H9 (cell line): ENCODE results near the gene MC1R. TPM values are rescaled to one million over a fixed set of nuclear protein-coding genes. Genes with fewer than 3 reads are reported as not detected.
A peak's percentile ranks its signal among the peaks of the same experiment; 100 is the strongest.

Experiments
- DNase-seq: peaks from one replicate; pipeline ENCODE4 v3.0.0-alpha.2; 2017
- H2AFZ ChIP-seq: one replicate; pipeline ENCODE4 v1.6.1; 2013; ENCODE audit warnings: mild to moderate bottlenecking, low read length, control low read depth, moderate library complexity
- H2AK5ac ChIP-seq: 2 replicates; pipeline ENCODE4 v1.6.1; 2013; ENCODE audit warnings: low read length, control low read depth, mixed read lengths; ENCODE audit not compliant: insufficient read length
- H2BK120ac ChIP-seq: one replicate; pipeline ENCODE4 v1.6.1; 2013; ENCODE audit warnings: low read depth, mild to moderate bottlenecking, low read length, control low read depth, inconsistent platforms; ENCODE audit not compliant: poor library complexity, severe bottlenecking
- H2BK12ac ChIP-seq: 2 replicates; pipeline ENCODE4 v1.6.1; 2013; ENCODE audit warnings: low read length, control low read depth, mixed read lengths, low read depth; ENCODE audit not compliant: insufficient read length
- H2BK15ac ChIP-seq: 2 replicates; pipeline ENCODE4 v1.6.1; 2013; ENCODE audit warnings: low read depth, low read length, control low read depth
- H2BK20ac ChIP-seq: one replicate; pipeline ENCODE4 v1.6.1; 2013; ENCODE audit warnings: low read depth, mild to moderate bottlenecking, low read length, control low read depth, inconsistent platforms; ENCODE audit not compliant: poor library complexity, severe bottlenecking
- H2BK5ac ChIP-seq: 2 replicates; pipeline ENCODE4 v1.6.1; 2013; ENCODE audit warnings: low read length, control low read depth, mixed read lengths; ENCODE audit not compliant: insufficient read length
- H3K14ac ChIP-seq: 2 replicates; pipeline ENCODE4 v1.6.1; 2013; ENCODE audit warnings: low read length, control low read depth; ENCODE audit not compliant: insufficient read depth
- H3K18ac ChIP-seq: 2 replicates; pipeline ENCODE4 v1.6.1; 2013; ENCODE audit warnings: low read depth, mild to moderate bottlenecking, mixed read lengths, low read length, control low read depth; ENCODE audit not compliant: insufficient read length
- H3K23ac ChIP-seq: 2 replicates; pipeline ENCODE4 v1.6.1; 2013; ENCODE audit warnings: low read length, control low read depth, mixed read lengths, low read depth; ENCODE audit not compliant: insufficient read length
- H3K23me2 ChIP-seq: 2 replicates; pipeline ENCODE4 v1.6.1; 2013; ENCODE audit warnings: low read depth, mild to moderate bottlenecking, mixed read lengths, low read length, control low read depth; ENCODE audit not compliant: insufficient read length, poor library complexity, severe bottlenecking
- H3K27ac ChIP-seq: 2 replicates; pipeline ENCODE4 v1.5.1; 2013; ENCODE audit warnings: low read length, control low read depth, mixed read lengths, low read depth; ENCODE audit not compliant: insufficient read length
- H3K27me3 ChIP-seq: 2 replicates; pipeline ENCODE4 v1.6.1; 2013; ENCODE audit warnings: low read length, control low read depth, inconsistent platforms; ENCODE audit not compliant: insufficient read depth
- H3K4ac ChIP-seq: 2 replicates; pipeline ENCODE4 v1.6.1; 2013; ENCODE audit warnings: low read depth, mild to moderate bottlenecking, control low read depth, inconsistent platforms, low read length, moderate library complexity
- H3K4me1 ChIP-seq: 2 replicates; pipeline ENCODE4 v1.6.1; 2013; ENCODE audit warnings: low read length, control low read depth, inconsistent platforms; ENCODE audit not compliant: insufficient read depth
- H3K4me2 ChIP-seq: 2 replicates; pipeline ENCODE4 v1.6.1; 2013; ENCODE audit warnings: low read length, control low read depth, mixed read lengths; ENCODE audit not compliant: insufficient read length, insufficient read depth
- H3K56ac ChIP-seq: 2 replicates; pipeline ENCODE4 v1.6.1; 2013; ENCODE audit warnings: low read depth, mild to moderate bottlenecking, mixed read lengths, low read length, control low read depth; ENCODE audit not compliant: insufficient read length
- H3K79me1 ChIP-seq: 2 replicates; pipeline ENCODE4 v1.6.1; 2013; ENCODE audit warnings: low read depth, mild to moderate bottlenecking, moderate library complexity, low read length, control low read depth, inconsistent platforms; ENCODE audit not compliant: insufficient read depth, poor library complexity, severe bottlenecking
- H3K79me2 ChIP-seq: 2 replicates; pipeline ENCODE4 v1.6.1; 2013; ENCODE audit warnings: low read length, control low read depth, inconsistent platforms; ENCODE audit not compliant: insufficient read depth
- H3K9ac ChIP-seq: 2 replicates; pipeline ENCODE4 v1.6.1; 2013; ENCODE audit warnings: low read length, control low read depth, mixed read lengths; ENCODE audit not compliant: insufficient read length; ENCODE audit errors: extremely low read depth
- H3K9me3 ChIP-seq: one replicate; pipeline ENCODE4 v1.6.1; 2013; ENCODE audit warnings: low read depth, low read length, inconsistent platforms; ENCODE audit not compliant: control insufficient read depth
- H3T11ph ChIP-seq: one replicate; pipeline ENCODE4 v1.6.1; 2013; ENCODE audit warnings: mild to moderate bottlenecking, low read length, control low read depth, inconsistent platforms
- H4K20me1 ChIP-seq: one replicate; pipeline ENCODE4 v1.6.1; 2013; ENCODE audit not compliant: control insufficient read depth, insufficient read length, insufficient read depth
- H4K5ac ChIP-seq: 2 replicates; pipeline ENCODE4 v1.6.1; 2013; ENCODE audit warnings: low read depth, mild to moderate bottlenecking, mixed read lengths, low read length, control low read depth; ENCODE audit not compliant: insufficient read length
- H4K8ac ChIP-seq: replicated peaks from 2 replicates; pipeline ENCODE4 v1.6.1; 2013; ENCODE audit warnings: low read length, control low read depth, mixed read lengths, low read depth; ENCODE audit not compliant: insufficient read length
- H4K91ac ChIP-seq: 2 replicates; pipeline ENCODE4 v1.6.1; 2013; ENCODE audit warnings: low read depth, mild to moderate bottlenecking, moderate library complexity, mixed read lengths, low read length, control low read depth; ENCODE audit not compliant: insufficient read length
- H3K27ac Mint-ChIP-seq, 3 experiments: 2 replicates in 2 of 3; 3 replicates in 1 of 3; pipeline ENCODE4 v1.8.0; 2020 to 2021; ENCODE audit warnings: mixed read lengths in 3 of 3, mild to moderate bottlenecking in 1 of 3, moderate library complexity in 1 of 3
- H3K27me3 Mint-ChIP-seq: 2 replicates; pipeline ENCODE4 v1.8.0; 2021; ENCODE audit warnings: low read depth, mild to moderate bottlenecking, moderate library complexity, mixed read lengths
- H3K36me3 Mint-ChIP-seq, 3 experiments: 2 replicates in 2 of 3; 3 replicates in 1 of 3; pipeline ENCODE4 v1.8.0; 2020 to 2021; ENCODE audit warnings: low read depth in 3 of 3, mixed read lengths in 3 of 3; ENCODE audit not compliant: insufficient read depth in 1 of 3
- H3K4me1 Mint-ChIP-seq, 2 experiments: 2 replicates each; pipeline ENCODE4 v1.8.0; 2020; ENCODE audit warnings: mixed read lengths in 2 of 2
- H3K4me3 Mint-ChIP-seq, 2 experiments: 2 replicates in 1 of 2; 3 replicates in 1 of 2; pipeline ENCODE4 v1.8.0; 2020 to 2021; ENCODE audit warnings: mild to moderate bottlenecking in 2 of 2, mixed read lengths in 2 of 2, moderate library complexity in 1 of 2
- H3K9me3 Mint-ChIP-seq, 2 experiments: 2 replicates in 1 of 2; 3 replicates in 1 of 2; pipeline ENCODE4 v1.8.0; 2020; ENCODE audit warnings: mild to moderate bottlenecking in 2 of 2, mixed read lengths in 2 of 2, moderate library complexity in 1 of 2
- WGBS: extraction: QIAGEN DNeasy Blood & Tissue Kit; methylation state at CpG from one replicate; pipeline ENCODE4 v1.1.7; 2013; ENCODE audit warnings: missing lambda C conversion rate, low lambda C conversion rate, mixed read lengths; ENCODE audit not compliant: insufficient read length; ENCODE audit errors: extremely low coverage; 5-methylcytosine and 5-hydroxymethylcytosine counted together
- total RNA-seq: library from RNA; stranded (reverse); gene quantifications from 2 replicates; pipeline ENCODE4 v1.2.1, GENCODE V29; 2021
- TF ChIP-seq, protein P1 (sequence below): fragments of 200-600 bp; sonication (generic); conservative IDR thresholded peaks from 3 replicates; pipeline ENCODE4 v1.8.0; 2021; ENCODE audit warnings: antibody characterized with exemption, mild to moderate bottlenecking

MC1R gene
- total RNA-seq, 1 experiment from 2014 or later: 4.7 TPM

DNA sequence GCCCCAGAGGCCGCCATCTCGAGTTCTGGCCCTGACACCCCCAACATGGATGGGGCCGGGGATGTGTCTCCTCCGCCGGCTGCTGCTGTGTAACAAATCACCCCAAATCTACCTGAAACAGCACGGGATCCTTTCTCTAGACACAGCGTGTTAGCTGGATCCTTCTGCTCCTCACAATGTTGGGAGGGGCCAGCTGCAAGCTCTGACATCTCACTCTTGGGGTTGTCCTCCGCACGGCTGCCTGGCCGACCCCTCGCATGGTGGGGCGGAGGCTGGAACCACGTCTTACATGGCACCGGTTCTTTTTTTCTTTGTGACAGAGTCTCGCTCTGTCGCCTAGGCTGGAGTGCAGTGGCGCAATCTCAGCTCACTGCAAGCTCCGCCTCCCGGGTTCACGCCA is 18.3 kb downstream of the MC1R start:
- H3K56ac ChIP-seq: no peak overlapping the region
- no peak overlapping the region for H3K4me2 ChIP-seq
- no peaks in the 10 kb centered on the region for H3K9me3 ChIP-seq
- H3K79me1 ChIP-seq: no peaks in the 10 kb centered on the region
- H2BK20ac ChIP-seq: no peak overlapping the region
- no peak overlapping the region for H2AFZ ChIP-seq
- no peak overlapping the region for H4K8ac ChIP-seq
- H3K14ac ChIP-seq: no peak overlapping the region
- no CpG with 5 or more reads among the region's 20 CpGs for WGBS
- no peak overlapping the region for H3K27ac ChIP-seq
- no peak overlapping the region for H2BK5ac ChIP-seq
- no peak overlapping the region for H3K4ac ChIP-seq
- H4K5ac ChIP-seq: no peak overlapping the region
- H3K4me1 ChIP-seq: no peaks in the 10 kb centered on the region
- H4K91ac ChIP-seq: no peak overlapping the region
- H3K23me2 ChIP-seq: no peaks in the 10 kb centered on the region
- no peak overlapping the region for H3K23ac ChIP-seq
- no peaks in the 10 kb centered on the region for H4K20me1 ChIP-seq
- no peak overlapping the region for H2BK12ac ChIP-seq
- DNase-seq: no peak
- no peaks in the 10 kb centered on the region for H3K27me3 ChIP-seq
- no peak overlapping the region for H3T11ph ChIP-seq
- H3K4me3 Mint-ChIP-seq: peak overlapping the region in 1 of 2 experiments; percentile 40; a peak in 2 of 5 replicates
- H3K36me3 Mint-ChIP-seq: peaks cover 32 to 41% (median 38%) of the 10 kb centered on the region in 3 experiments
- no peaks in the 10 kb centered on the region for H3K4me1 Mint-ChIP-seq
- no peak overlapping the region for H2AK5ac ChIP-seq
- no peak overlapping the region for H3K9ac ChIP-seq
- no peak overlapping the region for H2BK15ac ChIP-seq
- TF ChIP-seq, protein P1, sequence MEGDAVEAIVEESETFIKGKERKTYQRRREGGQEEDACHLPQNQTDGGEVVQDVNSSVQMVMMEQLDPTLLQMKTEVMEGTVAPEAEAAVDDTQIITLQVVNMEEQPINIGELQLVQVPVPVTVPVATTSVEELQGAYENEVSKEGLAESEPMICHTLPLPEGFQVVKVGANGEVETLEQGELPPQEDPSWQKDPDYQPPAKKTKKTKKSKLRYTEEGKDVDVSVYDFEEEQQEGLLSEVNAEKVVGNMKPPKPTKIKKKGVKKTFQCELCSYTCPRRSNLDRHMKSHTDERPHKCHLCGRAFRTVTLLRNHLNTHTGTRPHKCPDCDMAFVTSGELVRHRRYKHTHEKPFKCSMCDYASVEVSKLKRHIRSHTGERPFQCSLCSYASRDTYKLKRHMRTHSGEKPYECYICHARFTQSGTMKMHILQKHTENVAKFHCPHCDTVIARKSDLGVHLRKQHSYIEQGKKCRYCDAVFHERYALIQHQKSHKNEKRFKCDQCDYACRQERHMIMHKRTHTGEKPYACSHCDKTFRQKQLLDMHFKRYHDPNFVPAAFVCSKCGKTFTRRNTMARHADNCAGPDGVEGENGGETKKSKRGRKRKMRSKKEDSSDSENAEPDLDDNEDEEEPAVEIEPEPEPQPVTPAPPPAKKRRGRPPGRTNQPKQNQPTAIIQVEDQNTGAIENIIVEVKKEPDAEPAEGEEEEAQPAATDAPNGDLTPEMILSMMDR: no peak
- H3K27ac Mint-ChIP-seq: no peak overlapping the region
- H3K18ac ChIP-seq: no peak overlapping the region
- H3K9me3 Mint-ChIP-seq: no peaks in the 10 kb centered on the region
- no peak overlapping the region for H2BK120ac ChIP-seq
- H3K27me3 Mint-ChIP-seq: peaks cover 1% of the 10 kb centered on the region; the same call in 1 of the 2 replicates
- no peaks in the 10 kb centered on the region for H3K79me2 ChIP-seq
